Mucosa of stomach (tissue), 1 donor: ENCODE measurements around the gene ALOX15B.
A peak's percentile ranks its signal among the peaks of the same experiment; 100 is the strongest.

Experiments
- H3K27me3 ChIP-seq: one replicate; pipeline ENCODE4 v1.7.0; 2013; ENCODE audit warnings: mild to moderate bottlenecking, low read length; ENCODE audit not compliant: control insufficient read depth, insufficient read depth
- H3K36me3 ChIP-seq: one replicate; pipeline ENCODE4 v1.7.0; 2013; ENCODE audit warnings: low read length; ENCODE audit not compliant: control insufficient read depth, insufficient read depth
- H3K4me1 ChIP-seq: one replicate; pipeline ENCODE4 v1.7.0; 2013; ENCODE audit warnings: mild to moderate bottlenecking, low read length; ENCODE audit not compliant: control insufficient read depth, insufficient read depth
- H3K4me3 ChIP-seq: one replicate; pipeline ENCODE4 v1.7.0; 2013; ENCODE audit warnings: low read length
- H3K9ac ChIP-seq: one replicate; pipeline ENCODE4 v1.7.0; 2013; ENCODE audit warnings: mild to moderate bottlenecking, low read length, moderate library complexity
- H3K9me3 ChIP-seq: one replicate; pipeline ENCODE4 v1.7.0; 2013; ENCODE audit warnings: mild to moderate bottlenecking, low read length, moderate library complexity; ENCODE audit not compliant: control insufficient read depth
- donor health status: Pancreatic carcinoma.

ALOX15B gene, protein sequence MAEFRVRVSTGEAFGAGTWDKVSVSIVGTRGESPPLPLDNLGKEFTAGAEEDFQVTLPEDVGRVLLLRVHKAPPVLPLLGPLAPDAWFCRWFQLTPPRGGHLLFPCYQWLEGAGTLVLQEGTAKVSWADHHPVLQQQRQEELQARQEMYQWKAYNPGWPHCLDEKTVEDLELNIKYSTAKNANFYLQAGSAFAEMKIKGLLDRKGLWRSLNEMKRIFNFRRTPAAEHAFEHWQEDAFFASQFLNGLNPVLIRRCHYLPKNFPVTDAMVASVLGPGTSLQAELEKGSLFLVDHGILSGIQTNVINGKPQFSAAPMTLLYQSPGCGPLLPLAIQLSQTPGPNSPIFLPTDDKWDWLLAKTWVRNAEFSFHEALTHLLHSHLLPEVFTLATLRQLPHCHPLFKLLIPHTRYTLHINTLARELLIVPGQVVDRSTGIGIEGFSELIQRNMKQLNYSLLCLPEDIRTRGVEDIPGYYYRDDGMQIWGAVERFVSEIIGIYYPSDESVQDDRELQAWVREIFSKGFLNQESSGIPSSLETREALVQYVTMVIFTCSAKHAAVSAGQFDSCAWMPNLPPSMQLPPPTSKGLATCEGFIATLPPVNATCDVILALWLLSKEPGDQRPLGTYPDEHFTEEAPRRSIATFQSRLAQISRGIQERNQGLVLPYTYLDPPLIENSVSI

DNA sequence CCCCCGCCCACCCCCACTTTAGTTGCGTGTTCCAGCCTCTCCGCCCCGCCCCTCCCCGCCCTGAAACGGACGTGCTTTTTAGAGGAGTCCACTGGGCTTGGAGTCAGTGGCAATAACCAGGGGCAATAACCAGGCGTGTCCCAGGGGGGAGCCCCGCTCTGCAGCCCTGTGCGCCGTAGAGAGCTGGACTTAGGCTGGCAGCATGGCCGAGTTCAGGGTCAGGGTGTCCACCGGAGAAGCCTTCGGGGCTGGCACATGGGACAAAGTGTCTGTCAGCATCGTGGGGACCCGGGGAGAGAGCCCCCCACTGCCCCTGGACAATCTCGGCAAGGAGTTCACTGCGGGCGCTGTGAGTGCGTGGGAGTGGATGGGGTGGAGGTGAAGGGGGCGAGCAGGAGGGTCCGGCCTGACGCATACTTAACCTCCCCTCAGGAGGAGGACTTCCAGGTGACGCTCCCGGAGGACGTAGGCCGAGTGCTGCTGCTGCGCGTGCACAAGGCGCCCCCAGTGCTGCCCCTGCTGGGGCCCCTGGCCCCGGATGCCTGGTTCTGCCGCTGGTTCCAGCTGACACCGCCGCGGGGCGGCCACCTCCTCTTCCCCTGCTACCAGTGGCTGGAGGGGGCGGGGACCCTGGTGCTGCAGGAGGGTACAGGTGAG lies at the start of gene ALOX15B:
TSS of gene ALOX15B (plus strand) at position 106 of the 657 bp plus-strand sequence. CDS start at position 203, 97 bp downstream.
- Histone ChIP-seq H3K4me3 (no peak within 1 kb of the TSS), H3K9ac (peak within 1 kb of the TSS; percentile 8), H3K9me3 (no peaks in the 10 kb centered on the region), H3K4me1 (peaks cover 4% of the 10 kb centered on the region), H3K27me3 (peaks cover 36% of the 10 kb centered on the region), H3K36me3 (no peaks in the 10 kb centered on the region)

DNA sequence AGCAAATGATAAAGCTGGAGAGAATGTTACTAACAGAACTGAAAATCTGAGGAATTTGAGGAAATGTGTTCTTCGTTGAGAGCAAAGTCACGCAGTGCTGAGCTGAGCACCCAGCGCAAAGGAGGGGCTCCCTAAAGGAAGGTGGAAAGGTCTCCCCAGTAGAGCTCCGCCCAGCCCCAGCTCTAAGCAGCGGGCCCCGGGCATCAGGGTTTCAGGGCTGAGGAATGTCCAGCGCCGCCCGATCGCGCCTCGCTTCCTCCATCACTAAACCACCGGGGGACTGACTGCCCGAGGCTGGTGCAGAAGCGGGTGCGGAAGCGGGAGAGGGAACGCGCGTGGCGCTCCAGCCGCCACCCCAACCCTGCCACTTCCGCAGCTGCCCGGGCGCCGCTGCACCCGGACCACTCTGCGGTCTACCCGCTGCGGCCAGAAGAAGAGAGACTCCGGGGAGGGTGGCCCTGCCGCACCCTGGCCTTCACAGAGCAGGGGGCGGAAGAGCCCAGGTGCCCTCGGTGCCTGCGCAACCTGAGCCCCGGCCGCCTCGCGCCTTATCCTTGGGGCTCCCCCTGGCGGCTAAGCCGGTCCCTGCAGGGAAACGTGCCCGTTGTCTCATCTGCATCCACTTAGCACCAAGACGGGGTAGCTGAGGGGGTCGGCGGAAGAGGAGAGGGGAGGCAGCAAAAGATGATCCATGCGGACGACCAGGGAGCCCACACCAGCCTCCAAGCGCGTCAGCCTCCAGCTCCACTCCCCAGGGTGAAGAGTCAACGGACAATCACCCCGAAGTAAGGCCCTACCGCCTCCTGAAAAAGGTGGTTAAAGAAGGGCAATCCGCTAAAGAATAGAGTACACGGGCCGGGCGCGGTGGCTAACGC lies 48.8 kb upstream of the ALOX15B start:
- Histone ChIP-seq H3K9ac (peak overlapping the region; percentile 65), H3K4me3 (peak overlapping the region; percentile 56)

DNA sequence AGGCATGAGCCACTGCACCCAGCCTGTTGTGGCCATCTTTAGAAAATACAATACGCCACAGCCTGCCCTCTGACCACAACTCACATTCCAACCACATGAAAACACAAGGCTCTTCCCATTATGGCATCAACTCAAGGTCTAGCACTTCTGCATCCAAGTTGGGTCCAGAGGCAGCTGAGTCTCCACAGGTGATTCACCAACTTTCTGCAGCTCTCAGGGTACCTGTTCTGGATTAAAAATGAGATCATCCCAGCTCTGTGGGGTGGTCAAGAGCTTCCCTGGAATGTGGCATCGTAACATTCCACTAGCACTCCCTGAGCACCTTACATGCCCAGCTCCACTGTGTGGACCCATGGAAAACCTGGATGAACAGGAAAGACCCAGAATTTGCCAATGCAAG lies 46.3 kb upstream of the ALOX15B start:
- H3K36me3 ChIP-seq, result no peaks in the 10 kb centered on the region
- H3K9ac ChIP-seq, result no peak overlapping the region
- no peak overlapping the region for H3K4me3 ChIP-seq
- H3K9me3 ChIP-seq, result no peaks in the 10 kb centered on the region
- peaks cover 7% of the 10 kb centered on the region for H3K4me1 ChIP-seq
- H3K27me3 ChIP-seq, result peaks cover 4% of the 10 kb centered on the region

More for the DNA sequence above, 48.8 kb upstream of the ALOX15B start:
- Histone ChIP-seq H3K4me1 (no peaks in the 10 kb centered on the region), H3K36me3 (no peaks in the 10 kb centered on the region), H3K9me3 (no peaks in the 10 kb centered on the region), H3K27me3 (peaks cover 4% of the 10 kb centered on the region)

DNA sequence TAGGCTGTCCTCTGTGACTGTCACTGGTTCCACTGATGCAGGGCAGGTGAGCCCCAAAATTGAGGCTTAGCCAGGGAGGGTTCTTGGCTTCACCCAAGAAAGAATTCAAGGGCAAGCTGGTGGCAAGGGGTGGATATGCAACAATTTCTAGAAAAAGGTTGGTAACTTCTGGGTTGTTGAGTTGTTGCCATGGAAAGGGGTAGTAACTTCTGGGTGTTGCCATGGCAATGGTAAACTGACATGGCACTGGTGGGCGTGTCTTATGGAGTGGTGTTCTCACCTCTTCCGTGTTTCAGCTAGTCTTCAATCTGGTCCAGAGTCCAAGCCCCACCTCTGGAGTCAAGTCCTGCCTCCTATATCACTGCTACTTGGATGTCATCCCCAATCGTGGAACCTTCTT lies 45.9 kb upstream of the ALOX15B start:
- H3K4me3 ChIP-seq, result no peak overlapping the region
- no peaks in the 10 kb centered on the region for H3K9me3 ChIP-seq
- H3K9ac ChIP-seq, result no peak overlapping the region
- H3K27me3 ChIP-seq, result peaks cover 4% of the 10 kb centered on the region
- peaks cover 8% of the 10 kb centered on the region for H3K4me1 ChIP-seq
- no peaks in the 10 kb centered on the region for H3K36me3 ChIP-seq

DNA sequence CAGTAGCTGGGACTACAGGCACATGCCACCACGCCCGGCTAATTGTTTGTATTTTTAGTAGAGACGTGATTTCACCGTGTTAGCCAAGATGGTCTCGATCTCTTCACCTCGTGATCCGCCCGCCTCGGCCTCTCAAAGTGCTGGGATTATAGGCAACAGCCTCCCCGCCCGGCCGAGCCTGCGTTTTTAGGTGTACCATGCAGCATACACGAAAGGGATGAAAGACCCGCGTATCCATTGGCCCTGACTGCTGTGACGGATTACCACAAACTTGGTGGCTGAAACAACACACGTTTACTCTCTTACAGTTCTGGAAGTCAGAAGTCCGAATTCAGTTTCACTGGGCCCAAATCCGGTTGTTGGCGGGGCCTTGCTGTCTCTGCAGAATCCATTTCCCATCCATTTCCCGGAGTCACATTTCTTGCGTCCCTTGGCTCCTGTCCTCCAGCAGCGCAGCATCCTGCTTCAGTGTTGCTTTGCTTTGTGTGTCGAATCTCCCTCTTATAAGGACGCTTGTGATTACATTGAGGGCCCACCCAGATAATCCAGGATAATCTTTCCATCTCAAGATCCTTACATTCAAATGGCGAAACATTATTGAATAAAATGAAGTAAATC lies 44.8 kb upstream of the ALOX15B start:
- no peaks in the 10 kb centered on the region for H3K9me3 ChIP-seq
- H3K36me3 ChIP-seq, result no peaks in the 10 kb centered on the region
- H3K4me1 ChIP-seq, result peaks cover 8% of the 10 kb centered on the region
- H3K27me3 ChIP-seq, result peaks cover 10% of the 10 kb centered on the region
- H3K9ac ChIP-seq, result no peak overlapping the region
- no peak overlapping the region for H3K4me3 ChIP-seq

DNA sequence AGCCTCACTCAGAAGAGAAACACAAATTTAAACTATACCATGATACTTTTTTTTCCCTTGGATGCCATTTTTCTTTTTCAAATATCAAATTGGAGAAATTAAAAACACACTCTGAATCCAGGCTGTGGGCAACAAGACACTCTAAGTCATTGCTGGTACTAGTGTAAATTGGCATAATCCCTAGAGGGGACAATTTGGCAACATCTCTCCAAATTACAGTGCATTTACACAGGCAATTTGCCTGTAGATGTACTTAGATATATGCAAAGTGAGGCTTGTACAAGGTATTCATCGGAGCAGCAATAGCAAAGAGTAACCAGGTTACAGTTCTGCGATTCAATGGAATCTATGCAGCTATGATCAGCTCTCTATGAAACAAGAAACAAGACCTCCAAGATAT lies 43.1 kb upstream of the ALOX15B start:
- no peaks in the 10 kb centered on the region for H3K36me3 ChIP-seq
- H3K4me1 ChIP-seq, result peaks cover 8% of the 10 kb centered on the region
- H3K9ac ChIP-seq, result no peak overlapping the region
- H3K4me3 ChIP-seq, result no peak overlapping the region
- H3K27me3 ChIP-seq, result peaks cover 15% of the 10 kb centered on the region
- no peaks in the 10 kb centered on the region for H3K9me3 ChIP-seq

DNA sequence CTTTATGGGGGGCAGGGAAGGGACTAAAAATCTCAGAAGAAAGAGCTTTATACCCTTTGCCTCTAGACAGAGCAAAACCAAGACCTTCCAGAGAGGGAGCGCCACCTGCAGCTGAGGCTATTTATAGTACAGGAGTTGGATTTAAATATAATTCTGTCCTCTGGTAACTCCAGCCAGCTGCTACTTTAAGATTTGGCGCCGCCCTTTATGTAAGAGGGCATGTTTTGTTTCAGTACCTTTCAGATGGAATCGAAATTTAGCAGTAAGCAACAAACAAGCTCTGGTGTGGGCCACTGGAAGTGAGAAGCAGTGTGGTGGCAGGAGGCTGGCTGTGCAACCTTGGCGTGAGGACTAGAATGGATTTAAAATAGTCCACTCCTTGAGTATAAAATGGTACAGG lies 41.7 kb upstream of the ALOX15B start:
- no peaks in the 10 kb centered on the region for H3K36me3 ChIP-seq
- H3K4me1 ChIP-seq, result peaks cover 10% of the 10 kb centered on the region
- H3K9ac ChIP-seq, result no peak overlapping the region
- H3K4me3 ChIP-seq, result no peak overlapping the region
- H3K27me3 ChIP-seq, result peaks cover 27% of the 10 kb centered on the region
- H3K9me3 ChIP-seq, result no peaks in the 10 kb centered on the region

DNA sequence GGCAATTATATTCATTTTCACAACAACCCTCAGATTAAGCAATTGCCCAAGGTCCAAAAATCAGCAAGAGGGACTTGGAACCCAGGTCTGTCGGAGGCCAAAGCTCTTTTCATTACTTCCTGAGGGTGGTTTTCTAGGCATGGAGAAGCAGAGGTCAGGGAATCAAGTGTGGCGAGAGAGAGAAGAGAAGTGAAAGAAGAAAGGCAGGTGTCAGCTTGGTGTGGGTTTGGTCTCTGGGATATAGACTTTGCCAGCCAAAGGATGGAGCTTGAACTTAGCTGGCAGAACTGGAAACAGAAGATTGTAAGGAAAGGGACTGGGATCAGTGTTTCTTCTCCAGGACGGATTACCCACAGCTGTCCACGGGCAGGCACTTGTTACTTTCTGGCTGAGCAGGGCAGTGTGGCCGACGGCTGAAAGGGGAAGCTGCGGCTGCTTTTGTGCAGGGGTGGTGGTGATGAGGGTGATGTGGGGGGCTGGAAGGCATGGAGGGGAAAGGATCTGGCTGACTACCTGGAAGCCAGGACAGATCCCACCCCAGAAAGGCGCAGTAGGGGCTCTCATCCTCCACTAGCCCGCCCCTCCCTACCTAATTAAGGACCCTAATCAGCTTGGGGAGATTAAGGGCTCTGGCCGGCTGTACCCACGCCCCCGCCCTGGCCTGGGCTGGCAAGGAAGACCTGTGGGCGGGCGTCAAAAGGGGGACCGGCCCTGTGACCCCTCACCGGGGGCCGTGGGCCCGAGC lies 36.7 kb upstream of the ALOX15B start, which contains the start of gene GUCY2D:
TSS of gene GUCY2D (plus strand) at position 640 of the 745 bp plus-strand sequence. CDS start 433 bp downstream, outside the sequence.
- Histone ChIP-seq H3K4me3 (no peak within 1 kb of the TSS), H3K27me3 (peaks cover 68% of the 10 kb centered on the region)

DNA sequence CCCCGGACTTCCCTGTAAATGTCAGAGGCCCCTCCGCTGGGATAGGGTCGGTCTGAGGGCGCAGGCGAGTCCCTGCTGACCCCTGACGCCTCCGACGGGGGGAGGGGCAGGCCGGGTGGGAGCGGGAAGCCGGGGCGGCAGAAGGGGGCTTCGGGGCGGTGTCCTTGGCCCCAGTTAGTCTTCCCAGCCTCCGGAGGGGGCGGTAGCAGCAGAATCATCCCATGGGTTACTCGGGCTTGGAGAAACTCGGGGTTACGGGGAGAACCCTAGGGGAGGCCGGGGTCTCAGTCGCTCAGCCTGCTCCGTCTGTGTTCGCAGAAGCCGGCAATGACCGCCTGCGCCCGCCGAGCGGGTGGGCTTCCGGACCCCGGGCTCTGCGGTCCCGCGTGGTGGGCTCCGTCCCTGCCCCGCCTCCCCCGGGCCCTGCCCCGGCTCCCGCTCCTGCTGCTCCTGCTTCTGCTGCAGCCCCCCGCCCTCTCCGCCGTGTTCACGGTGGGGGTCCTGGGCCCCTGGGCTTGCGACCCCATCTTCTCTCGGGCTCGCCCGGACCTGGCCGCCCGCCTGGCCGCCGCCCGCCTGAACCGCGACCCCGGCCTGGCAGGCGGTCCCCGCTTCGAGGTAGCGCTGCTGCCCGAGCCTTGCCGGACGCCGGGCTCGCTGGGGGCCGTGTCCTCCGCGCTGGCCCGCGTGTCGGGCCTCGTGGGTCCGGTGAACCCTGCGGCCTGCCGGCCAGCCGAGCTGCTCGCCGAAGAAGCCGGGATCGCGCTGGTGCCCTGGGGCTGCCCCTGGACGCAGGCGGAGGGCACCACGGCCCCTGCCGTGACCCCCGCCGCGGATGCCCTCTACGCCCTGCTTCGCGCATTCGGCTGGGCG lies 35.9 kb upstream of the ALOX15B start:
- no peak overlapping the region for H3K4me3 ChIP-seq
- peaks cover 71% of the 10 kb centered on the region for H3K27me3 ChIP-seq

More for the DNA sequence above, 36.7 kb upstream of the ALOX15B start, which contains the start of gene GUCY2D:
- no peak within 1 kb of the TSS for H3K9ac ChIP-seq
- no peaks in the 10 kb centered on the region for H3K9me3 ChIP-seq
- H3K36me3 ChIP-seq, result no peaks in the 10 kb centered on the region
- peaks cover 19% of the 10 kb centered on the region for H3K4me1 ChIP-seq

DNA sequence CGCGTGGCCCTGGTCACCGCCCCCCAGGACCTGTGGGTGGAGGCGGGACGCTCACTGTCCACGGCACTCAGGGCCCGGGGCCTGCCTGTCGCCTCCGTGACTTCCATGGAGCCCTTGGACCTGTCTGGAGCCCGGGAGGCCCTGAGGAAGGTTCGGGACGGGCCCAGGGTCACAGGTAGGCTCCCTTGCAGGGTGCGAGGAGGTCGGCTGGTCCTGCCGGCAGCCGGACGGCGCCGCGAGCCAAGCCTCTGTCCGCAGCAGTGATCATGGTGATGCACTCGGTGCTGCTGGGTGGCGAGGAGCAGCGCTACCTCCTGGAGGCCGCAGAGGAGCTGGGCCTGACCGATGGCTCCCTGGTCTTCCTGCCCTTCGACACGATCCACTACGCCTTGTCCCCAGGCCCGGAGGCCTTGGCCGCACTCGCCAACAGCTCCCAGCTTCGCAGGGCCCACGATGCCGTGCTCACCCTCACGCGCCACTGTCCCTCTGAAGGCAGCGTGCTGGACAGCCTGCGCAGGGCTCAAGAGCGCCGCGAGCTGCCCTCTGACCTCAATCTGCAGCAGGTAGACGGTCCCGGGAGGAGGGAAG lies 35.2 kb upstream of the ALOX15B start:
- H3K9ac ChIP-seq, result no peak overlapping the region
- H3K36me3 ChIP-seq, result no peaks in the 10 kb centered on the region
- peaks cover 14% of the 10 kb centered on the region for H3K4me1 ChIP-seq
- peaks cover 67% of the 10 kb centered on the region for H3K27me3 ChIP-seq
- H3K4me3 ChIP-seq, result no peak overlapping the region
- H3K9me3 ChIP-seq, result no peaks in the 10 kb centered on the region

More for the DNA sequence above, 35.9 kb upstream of the ALOX15B start:
- no peaks in the 10 kb centered on the region for H3K9me3 ChIP-seq
- H3K36me3 ChIP-seq, result no peaks in the 10 kb centered on the region
- H3K4me1 ChIP-seq, result peaks cover 14% of the 10 kb centered on the region
- H3K9ac ChIP-seq, result no peak overlapping the region
